ENCODE measurements around the gene SETBP1. TPM values are rescaled to one million over a fixed set of nuclear protein-coding genes. Genes with fewer than 3 reads are reported as not detected.

Gene SETBP1
- total RNA-seq, 1 experiment from 2014 or later, result 3.4 TPM

GRCh38 chr18:44878335-44878734 lies 197.6 kb downstream of the SETBP1 start:
- no peak overlapping the region for H3K27ac ChIP-seq (ENCODE audit: low read length)
- no peak for DNase-seq
- no peak overlapping the region for H3K9ac ChIP-seq (ENCODE audit: low read length)
- H3K4me3 ChIP-seq (ENCODE audit: low read length), result no peak overlapping the region
- H4K20me1 ChIP-seq (ENCODE audit: insufficient read depth, low read depth, low read length), result no peaks in the 10 kb centered on the region
- no peak overlapping the region for H2AFZ ChIP-seq (ENCODE audit: low read length)
- no peaks in the 10 kb centered on the region for H3K4me1 ChIP-seq (ENCODE audit: low read length)
- no peaks in the 10 kb centered on the region for H3K9me3 ChIP-seq (ENCODE audit: low read length)
- H3K36me3 ChIP-seq (ENCODE audit: insufficient read depth, low read length), result no peaks in the 10 kb centered on the region
- no peaks in the 10 kb centered on the region for H3K79me2 ChIP-seq (ENCODE audit: low read length)
- no peaks in the 10 kb centered on the region for H3K27me3 ChIP-seq (ENCODE audit: low read length)
- no peak overlapping the region for H3K4me2 ChIP-seq (ENCODE audit: low read depth, low read length, poor library complexity, severe bottlenecking)
- no peaks in the 10 kb centered on the region for H3K9me2 ChIP-seq (replicated peaks; ENCODE audit: insufficient read depth, low read length)

DNA sequence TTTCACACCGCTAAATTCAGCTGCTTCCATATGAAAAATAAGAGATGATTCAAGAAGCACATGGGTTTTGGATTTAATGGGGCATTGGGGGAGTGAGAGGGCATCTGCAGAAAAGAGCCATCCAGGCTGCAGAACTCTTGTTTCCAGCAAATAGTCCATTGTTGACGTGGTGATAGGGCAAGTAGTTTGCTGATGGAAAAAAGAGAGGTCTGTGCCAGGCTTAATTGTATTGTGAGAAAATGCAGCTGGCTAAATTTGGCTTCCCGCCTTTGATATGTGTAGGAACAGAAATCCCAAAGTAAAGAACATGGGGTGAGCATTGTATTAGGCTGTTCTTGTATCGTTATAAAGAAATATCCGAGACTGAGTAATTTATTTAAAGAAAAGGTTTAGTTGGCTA lies 199.5 kb downstream of the SETBP1 start:
- no peak overlapping the region for H2AFZ ChIP-seq (ENCODE audit: low read length)
- no peaks in the 10 kb centered on the region for H4K20me1 ChIP-seq (ENCODE audit: insufficient read depth, low read depth, low read length)
- no peak overlapping the region for H3K9ac ChIP-seq (ENCODE audit: low read length)
- no peaks in the 10 kb centered on the region for H3K4me1 ChIP-seq (ENCODE audit: low read length)
- no peak overlapping the region for H3K27ac ChIP-seq (ENCODE audit: low read length)
- H3K27me3 ChIP-seq (ENCODE audit: low read length), result no peaks in the 10 kb centered on the region
- no peaks in the 10 kb centered on the region for H3K9me2 ChIP-seq (replicated peaks; ENCODE audit: insufficient read depth, low read length)
- no peak overlapping the region for H3K4me2 ChIP-seq (ENCODE audit: low read depth, low read length, poor library complexity, severe bottlenecking)
- no peaks in the 10 kb centered on the region for H3K9me3 ChIP-seq (ENCODE audit: low read length)
- H3K36me3 ChIP-seq (ENCODE audit: insufficient read depth, low read length), result no peaks in the 10 kb centered on the region
- H3K79me2 ChIP-seq (ENCODE audit: low read length), result no peaks in the 10 kb centered on the region
- DNase-seq, result no peak
- H3K4me3 ChIP-seq (ENCODE audit: low read length), result no peak overlapping the region

GRCh38 chr18:44881461-44882162 lies 200.9 kb downstream of the SETBP1 start:
- Histone ChIP-seq H3K36me3 (ENCODE audit: insufficient read depth, low read length) (no peaks in the 10 kb centered on the region), H3K9ac (ENCODE audit: low read length) (no peak overlapping the region), H3K4me1 (ENCODE audit: low read length) (no peaks in the 10 kb centered on the region), H3K79me2 (ENCODE audit: low read length) (no peaks in the 10 kb centered on the region), H3K27me3 (ENCODE audit: low read length) (no peaks in the 10 kb centered on the region), H3K4me2 (ENCODE audit: low read depth, low read length, poor library complexity, severe bottlenecking) (no peak overlapping the region), H2AFZ (ENCODE audit: low read length) (no peak overlapping the region), H3K9me3 (ENCODE audit: low read length) (no peaks in the 10 kb centered on the region), H3K4me3 (ENCODE audit: low read length) (no peak overlapping the region), H3K27ac (ENCODE audit: low read length) (no peak overlapping the region), H4K20me1 (ENCODE audit: insufficient read depth, low read depth, low read length) (no peaks in the 10 kb centered on the region), H3K9me2 (replicated peaks; ENCODE audit: insufficient read depth, low read length) (no peaks in the 10 kb centered on the region)
- DNase-seq, result no peak

DNA sequence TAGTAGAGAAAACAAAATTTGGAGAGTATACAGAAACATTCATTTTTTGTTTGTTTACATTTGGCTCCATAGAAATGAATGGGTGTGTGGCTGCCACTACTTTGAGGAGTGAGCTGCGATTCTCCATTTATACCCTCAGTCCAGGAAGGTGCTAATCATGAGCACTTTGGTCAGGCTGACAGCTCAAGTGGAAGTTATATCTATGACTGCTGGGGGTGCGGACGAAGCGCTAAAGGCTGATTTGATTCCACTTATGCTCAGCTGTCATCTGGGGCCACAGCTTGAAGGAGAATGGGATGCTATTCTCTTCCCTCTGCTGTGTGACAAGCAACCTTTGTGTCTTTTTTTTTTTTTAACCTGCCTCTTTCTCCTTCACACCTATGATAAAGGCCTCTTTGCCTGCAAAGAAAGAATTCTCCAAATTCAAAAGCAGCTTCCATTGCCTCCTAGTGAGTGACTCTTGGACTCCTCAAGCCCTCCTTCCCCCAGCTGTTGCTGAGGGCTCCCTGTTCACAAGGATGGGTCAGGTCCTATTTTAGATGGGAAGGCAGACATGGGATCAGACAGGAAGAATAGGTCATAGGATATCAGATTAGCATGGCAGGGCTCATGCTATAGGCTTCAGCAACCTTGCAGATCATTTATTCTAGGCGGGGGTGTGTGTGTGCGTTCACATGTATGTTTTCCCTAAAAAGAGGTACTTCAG lies 201.6 kb downstream of the SETBP1 start:
- Histone ChIP-seq H3K4me1 (ENCODE audit: low read length) (no peaks in the 10 kb centered on the region), H3K9ac (ENCODE audit: low read length) (no peak overlapping the region), H3K27me3 (ENCODE audit: low read length) (no peaks in the 10 kb centered on the region), H2AFZ (ENCODE audit: low read length) (no peak overlapping the region), H3K9me2 (replicated peaks; ENCODE audit: insufficient read depth, low read length) (no peaks in the 10 kb centered on the region), H3K79me2 (ENCODE audit: low read length) (no peaks in the 10 kb centered on the region), H3K9me3 (ENCODE audit: low read length) (no peaks in the 10 kb centered on the region), H4K20me1 (ENCODE audit: insufficient read depth, low read depth, low read length) (no peaks in the 10 kb centered on the region), H3K4me2 (ENCODE audit: low read depth, low read length, poor library complexity, severe bottlenecking) (no peak overlapping the region), H3K4me3 (ENCODE audit: low read length) (no peak overlapping the region), H3K36me3 (ENCODE audit: insufficient read depth, low read length) (no peaks in the 10 kb centered on the region), H3K27ac (ENCODE audit: low read length) (no peak overlapping the region)
- no peak for DNase-seq

- no peaks in the 10 kb centered on the region for H3K9me3 ChIP-seq (ENCODE audit: low read length)
Observed at GRCh38 chr18:44883671-44884070, 203.0 kb downstream of the SETBP1 start.

GRCh38 chr18:44884431-44884830 lies 203.7 kb downstream of the SETBP1 start:
- Histone ChIP-seq H3K4me1 (ENCODE audit: low read length) (no peaks in the 10 kb centered on the region), H3K27me3 (ENCODE audit: low read length) (no peaks in the 10 kb centered on the region), H3K9me3 (ENCODE audit: low read length) (no peaks in the 10 kb centered on the region), H3K9ac (ENCODE audit: low read length) (no peak overlapping the region), H3K36me3 (ENCODE audit: insufficient read depth, low read length) (no peaks in the 10 kb centered on the region), H3K79me2 (ENCODE audit: low read length) (no peaks in the 10 kb centered on the region), H2AFZ (ENCODE audit: low read length) (no peak overlapping the region), H3K4me3 (ENCODE audit: low read length) (no peak overlapping the region), H4K20me1 (ENCODE audit: insufficient read depth, low read depth, low read length) (no peaks in the 10 kb centered on the region), H3K27ac (ENCODE audit: low read length) (no peak overlapping the region), H3K9me2 (replicated peaks; ENCODE audit: insufficient read depth, low read length) (no peaks in the 10 kb centered on the region), H3K4me2 (ENCODE audit: low read depth, low read length, poor library complexity, severe bottlenecking) (no peak overlapping the region)
- DNase-seq, result no peak

More at GRCh38 chr18:44883671-44884070, 203.0 kb downstream of the SETBP1 start:
- Histone ChIP-seq H3K9ac (ENCODE audit: low read length) (no peak overlapping the region), H3K27me3 (ENCODE audit: low read length) (no peaks in the 10 kb centered on the region), H3K27ac (ENCODE audit: low read length) (no peak overlapping the region), H3K4me1 (ENCODE audit: low read length) (no peaks in the 10 kb centered on the region), H3K9me2 (replicated peaks; ENCODE audit: insufficient read depth, low read length) (no peaks in the 10 kb centered on the region), H4K20me1 (ENCODE audit: insufficient read depth, low read depth, low read length) (no peaks in the 10 kb centered on the region), H3K4me3 (ENCODE audit: low read length) (no peak overlapping the region), H3K4me2 (ENCODE audit: low read depth, low read length, poor library complexity, severe bottlenecking) (no peak overlapping the region), H3K36me3 (ENCODE audit: insufficient read depth, low read length) (no peaks in the 10 kb centered on the region), H3K79me2 (ENCODE audit: low read length) (no peaks in the 10 kb centered on the region), H2AFZ (ENCODE audit: low read length) (no peak overlapping the region)
- DNase-seq, result no peak

DNA sequence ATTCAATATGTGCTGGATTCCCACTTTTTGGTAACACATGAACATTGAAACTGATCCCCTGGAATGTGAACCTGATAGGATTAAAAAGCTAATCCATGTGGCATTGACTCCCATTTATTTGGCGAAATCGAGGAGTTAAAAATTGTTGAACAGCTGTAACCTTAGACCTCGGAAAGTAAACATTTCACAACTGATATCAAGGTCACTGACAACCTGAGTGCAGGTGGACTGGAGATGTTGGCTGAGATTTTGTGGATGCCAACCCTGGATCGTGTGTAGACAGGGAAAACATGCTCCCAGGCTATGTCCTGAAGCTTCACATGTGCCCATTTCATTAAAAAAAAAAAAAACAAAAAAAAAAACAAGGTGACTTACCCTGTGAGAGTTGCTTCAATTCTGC lies 204.8 kb downstream of the SETBP1 start:
- no peaks in the 10 kb centered on the region for H4K20me1 ChIP-seq (ENCODE audit: insufficient read depth, low read depth, low read length)
- H3K9me3 ChIP-seq (ENCODE audit: low read length), result no peaks in the 10 kb centered on the region
- no peak overlapping the region for H3K4me3 ChIP-seq (ENCODE audit: low read length)
- H3K4me2 ChIP-seq (ENCODE audit: low read depth, low read length, poor library complexity, severe bottlenecking), result no peak overlapping the region
- no peak overlapping the region for H2AFZ ChIP-seq (ENCODE audit: low read length)
- no peaks in the 10 kb centered on the region for H3K9me2 ChIP-seq (replicated peaks; ENCODE audit: insufficient read depth, low read length)
- no peaks in the 10 kb centered on the region for H3K4me1 ChIP-seq (ENCODE audit: low read length)
- no peak overlapping the region for H3K27ac ChIP-seq (ENCODE audit: low read length)
- no peaks in the 10 kb centered on the region for H3K79me2 ChIP-seq (ENCODE audit: low read length)
- H3K27me3 ChIP-seq (ENCODE audit: low read length), result no peaks in the 10 kb centered on the region
- DNase-seq, result no peak
- H3K36me3 ChIP-seq (ENCODE audit: insufficient read depth, low read length), result no peaks in the 10 kb centered on the region
- H3K9ac ChIP-seq (ENCODE audit: low read length), result no peak overlapping the region

- H3K27ac ChIP-seq (ENCODE audit: low read length), result no peak overlapping the region
- no peaks in the 10 kb centered on the region for H3K27me3 ChIP-seq (ENCODE audit: low read length)
Observed at GRCh38 chr18:44887227-44887631, 206.5 kb downstream of the SETBP1 start.

More at GRCh38 chr18:44887227-44887631, 206.5 kb downstream of the SETBP1 start:
- H3K36me3 ChIP-seq (ENCODE audit: insufficient read depth, low read length), result no peaks in the 10 kb centered on the region
- no peak for DNase-seq
- no peaks in the 10 kb centered on the region for H4K20me1 ChIP-seq (ENCODE audit: insufficient read depth, low read depth, low read length)
- no peaks in the 10 kb centered on the region for H3K4me1 ChIP-seq (ENCODE audit: low read length)
- H3K9me3 ChIP-seq (ENCODE audit: low read length), result no peaks in the 10 kb centered on the region
- H2AFZ ChIP-seq (ENCODE audit: low read length), result no peak overlapping the region
- H3K79me2 ChIP-seq (ENCODE audit: low read length), result no peaks in the 10 kb centered on the region
- H3K9me2 ChIP-seq (replicated peaks; ENCODE audit: insufficient read depth, low read length), result no peaks in the 10 kb centered on the region
- no peak overlapping the region for H3K9ac ChIP-seq (ENCODE audit: low read length)
- no peak overlapping the region for H3K4me2 ChIP-seq (ENCODE audit: low read depth, low read length, poor library complexity, severe bottlenecking)
- no peak overlapping the region for H3K4me3 ChIP-seq (ENCODE audit: low read length)
